HG02852 (cell line): Measurements from ENCODE around the gene PKN3.
A peak's percentile ranks its signal among the peaks of the same experiment; 100 is the strongest.

Source experiments
- ATAC-seq: cut with Tn5 transposase; IDR thresholded peaks from one replicate; pipeline ENCODE4 v1.9.1; 2021; ENCODE audit warnings: mild to moderate bottlenecking, moderate library complexity; ENCODE audit not compliant: unreplicated experiment

The PKN3 gene

GRCh38 chr9:128715436-128715750, 13.1 kb downstream of the PKN3 start:
- ATAC-seq = no peak

DNA sequence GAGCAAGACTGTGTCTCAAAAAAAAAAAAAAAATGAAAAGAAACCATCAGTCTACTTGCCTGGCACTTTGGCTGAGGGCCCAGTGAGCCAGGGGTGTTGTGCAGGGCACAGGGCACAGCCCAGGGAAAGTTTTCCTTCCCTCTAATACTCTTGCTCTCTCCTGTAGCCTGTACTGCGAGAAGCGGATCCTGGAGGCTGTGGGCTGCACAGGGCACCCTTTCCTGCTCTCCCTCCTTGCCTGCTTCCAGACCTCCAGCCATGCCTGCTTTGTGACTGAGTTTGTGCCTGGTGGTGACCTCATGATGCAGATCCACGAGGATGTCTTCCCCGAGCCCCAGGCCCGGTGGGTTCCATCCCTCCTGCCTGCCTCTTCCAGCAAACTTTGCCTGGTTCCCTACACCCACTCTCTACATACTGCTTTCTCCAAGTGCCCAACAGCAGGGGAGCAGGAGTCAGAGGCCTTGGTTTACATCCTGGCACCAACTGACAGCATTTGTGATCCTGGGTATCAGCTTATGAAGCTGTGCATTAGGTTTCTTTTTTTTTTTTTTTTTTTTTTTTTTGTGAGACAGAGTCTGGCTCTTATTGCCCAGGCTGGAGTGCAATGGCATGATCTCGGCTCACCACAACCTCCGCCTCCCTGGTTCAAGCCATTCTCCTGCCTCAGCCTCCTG, 14.4 kb downstream of the PKN3 start:
- ATAC-seq = no peak

DNA sequence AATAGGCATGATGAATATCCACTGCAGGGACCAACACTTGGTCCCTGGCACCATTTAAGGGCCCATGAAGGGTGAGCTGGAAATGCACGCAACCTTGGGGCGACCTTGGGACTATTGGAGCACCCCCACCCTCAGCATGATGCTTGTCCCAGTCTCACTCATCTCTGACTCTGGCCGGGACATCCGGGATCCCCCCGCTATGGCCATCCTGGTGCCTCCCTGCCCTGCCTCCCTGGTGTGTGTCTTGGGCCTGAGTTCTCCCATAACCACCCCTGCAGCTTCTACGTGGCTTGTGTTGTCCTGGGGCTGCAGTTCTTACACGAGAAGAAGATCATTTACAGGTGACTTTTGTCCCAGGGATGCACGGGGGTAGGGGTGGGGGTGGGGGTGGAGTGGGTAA, 15.7 kb downstream of the PKN3 start:
- ATAC-seq = no peak

DNA sequence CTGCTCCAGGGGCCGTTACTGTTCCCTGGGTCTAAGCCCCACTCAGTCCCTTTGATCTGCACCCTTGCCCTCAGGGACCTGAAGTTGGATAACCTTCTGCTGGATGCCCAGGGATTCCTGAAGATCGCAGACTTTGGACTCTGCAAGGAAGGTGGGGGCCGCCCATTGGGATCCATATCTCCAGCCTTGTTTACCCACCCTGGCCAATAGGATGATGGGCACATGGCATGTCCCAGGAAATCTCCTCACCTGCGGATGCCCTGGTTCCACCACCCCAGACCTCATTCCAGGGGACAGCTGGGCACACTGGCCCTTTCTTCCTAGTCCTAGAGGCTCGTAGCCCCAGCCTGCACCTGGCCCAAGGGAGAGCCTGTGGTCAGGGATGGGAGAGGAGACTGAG, 16.2 kb downstream of the PKN3 start:
- ATAC-seq = no peak

DNA sequence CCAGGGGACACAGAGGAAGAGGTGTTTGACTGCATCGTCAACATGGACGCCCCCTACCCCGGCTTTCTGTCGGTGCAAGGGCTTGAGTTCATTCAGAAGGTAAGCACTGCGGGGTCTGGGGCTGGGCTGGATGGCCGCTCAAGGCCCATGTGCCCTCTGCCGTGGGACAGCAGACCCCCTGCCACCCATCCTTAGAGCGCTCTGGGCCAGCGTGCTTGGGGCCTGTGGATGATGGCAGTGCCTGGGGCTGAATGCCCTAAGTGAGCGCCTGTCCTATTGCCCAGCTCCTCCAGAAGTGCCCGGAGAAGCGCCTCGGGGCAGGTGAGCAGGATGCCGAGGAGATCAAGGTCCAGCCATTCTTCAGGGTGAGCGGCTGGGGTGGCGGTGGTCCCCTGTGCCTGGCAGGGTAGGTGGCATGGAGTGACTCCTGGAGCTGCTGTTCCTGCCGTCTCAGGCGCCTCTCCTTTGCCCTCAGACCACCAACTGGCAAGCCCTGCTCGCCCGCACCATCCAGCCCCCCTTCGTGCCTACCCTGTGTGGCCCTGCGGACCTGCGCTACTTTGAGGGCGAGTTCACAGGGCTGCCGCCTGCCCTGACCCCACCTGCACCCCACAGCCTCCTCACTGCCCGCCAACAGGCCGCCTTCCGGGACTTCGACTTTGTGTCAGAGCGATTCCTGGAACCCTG, 17.8 kb downstream of the PKN3 start:
- ATAC-seq = no peak

- ATAC-seq = no peak
Measured at GRCh38 chr9:128720841-128721486, 18.7 kb downstream of the PKN3 start.

GRCh38 chr9:128721487-128722010, 19.2 kb downstream of the PKN3 start:
- ATAC-seq = no peak

GRCh38 chr9:128722380-128723351, 20.4 kb downstream of the PKN3 start:
- no peak for ATAC-seq

DNA sequence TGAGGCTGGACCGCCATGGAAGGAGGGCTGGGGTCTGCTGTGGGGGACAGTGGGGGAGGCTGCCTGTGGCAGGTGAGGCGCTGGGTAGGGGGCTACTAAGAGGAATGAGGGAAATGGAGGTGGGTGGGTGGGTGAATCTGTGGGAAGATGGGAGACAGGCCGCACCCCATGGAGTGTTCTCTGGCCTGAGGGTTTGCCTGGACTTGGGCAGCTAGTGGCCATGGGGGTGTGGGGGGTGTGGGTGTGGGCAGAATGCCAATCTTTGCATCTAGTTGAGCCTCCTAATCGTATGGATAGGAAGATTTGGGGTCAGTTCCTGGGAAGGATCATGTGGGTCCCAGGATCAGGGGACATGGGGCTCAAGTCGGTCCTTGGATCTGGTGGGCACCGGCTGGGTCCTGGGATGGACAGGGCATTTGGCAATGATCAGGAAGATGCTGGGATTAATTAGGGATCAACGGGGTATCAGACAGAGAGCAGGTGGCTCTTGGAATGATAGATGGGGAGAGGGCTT, 21.1 kb downstream of the PKN3 start:
- no peak for ATAC-seq

DNA sequence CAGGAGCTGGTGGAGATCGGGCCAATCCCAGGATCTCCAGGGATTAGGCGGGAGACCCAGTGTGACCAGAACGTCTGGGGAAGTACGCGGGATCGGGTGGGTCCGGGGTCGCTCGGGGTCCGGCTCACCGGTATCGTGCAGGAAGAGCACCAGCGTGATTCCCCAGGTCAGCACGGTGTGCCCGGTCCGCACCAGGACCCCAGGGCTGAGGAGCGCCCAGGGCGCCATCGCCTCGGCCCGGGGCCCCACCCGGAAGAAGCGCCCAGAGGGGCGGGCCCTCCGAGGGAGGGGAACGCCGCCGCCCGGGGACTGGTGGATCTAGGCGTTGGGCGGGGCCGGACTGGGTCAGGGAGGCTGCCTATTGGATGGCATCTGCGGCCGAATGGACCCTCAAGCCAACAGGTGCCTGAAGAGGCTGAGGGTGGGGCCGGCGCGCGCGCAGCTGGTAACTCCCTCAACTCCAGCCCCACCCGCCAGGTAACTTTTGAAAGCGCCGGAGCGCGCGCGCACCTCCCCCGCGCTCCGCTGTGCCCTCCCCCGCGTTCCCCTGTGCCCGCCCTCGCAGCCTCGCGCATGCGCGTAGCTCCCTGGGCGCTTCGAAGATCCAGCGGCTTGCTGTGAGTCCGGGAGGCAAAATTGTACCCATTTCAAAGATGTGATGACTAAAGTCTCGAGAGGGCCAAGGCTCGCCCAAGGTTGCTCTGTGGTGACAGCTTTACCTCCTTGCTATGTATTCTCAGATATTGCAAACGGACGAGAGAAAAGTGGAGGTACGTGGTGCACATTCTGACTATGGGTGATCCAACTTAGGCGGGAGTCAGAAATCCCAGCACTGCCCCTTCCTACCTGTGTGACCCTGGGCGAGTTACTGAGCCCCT, 21.8 kb downstream of the PKN3 start, which contains the start of gene ZDHHC12:
ZDHHC12 (minus strand) TSS at position 262 of the 878 bp plus-strand sequence; CDS start at position 228, 34 bp downstream.
- peak; percentile 93 for ATAC-seq

DNA sequence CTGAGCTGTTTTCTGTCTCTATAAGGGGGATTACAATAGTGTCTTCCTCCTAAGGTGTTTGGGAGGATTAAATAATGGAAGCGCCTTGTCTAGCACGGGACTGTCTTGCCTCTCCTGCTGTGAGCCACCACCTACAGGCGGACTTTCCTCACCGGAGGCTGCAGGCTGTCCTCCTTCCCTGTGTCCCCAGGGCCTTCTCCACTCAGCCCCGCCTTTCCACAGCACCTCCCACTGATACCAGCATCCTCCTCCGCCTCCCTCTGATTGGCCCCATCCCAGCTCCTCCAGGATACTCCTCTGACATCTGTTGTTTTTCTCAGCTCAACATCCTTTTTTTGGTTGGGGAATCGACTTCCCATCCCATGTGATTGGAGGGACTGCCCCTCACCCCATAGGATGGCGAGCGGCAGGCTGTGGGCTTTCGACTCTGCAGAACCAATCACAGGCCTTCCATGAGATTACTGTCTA, 22.5 kb downstream of the PKN3 start:
- no peak for ATAC-seq

DNA sequence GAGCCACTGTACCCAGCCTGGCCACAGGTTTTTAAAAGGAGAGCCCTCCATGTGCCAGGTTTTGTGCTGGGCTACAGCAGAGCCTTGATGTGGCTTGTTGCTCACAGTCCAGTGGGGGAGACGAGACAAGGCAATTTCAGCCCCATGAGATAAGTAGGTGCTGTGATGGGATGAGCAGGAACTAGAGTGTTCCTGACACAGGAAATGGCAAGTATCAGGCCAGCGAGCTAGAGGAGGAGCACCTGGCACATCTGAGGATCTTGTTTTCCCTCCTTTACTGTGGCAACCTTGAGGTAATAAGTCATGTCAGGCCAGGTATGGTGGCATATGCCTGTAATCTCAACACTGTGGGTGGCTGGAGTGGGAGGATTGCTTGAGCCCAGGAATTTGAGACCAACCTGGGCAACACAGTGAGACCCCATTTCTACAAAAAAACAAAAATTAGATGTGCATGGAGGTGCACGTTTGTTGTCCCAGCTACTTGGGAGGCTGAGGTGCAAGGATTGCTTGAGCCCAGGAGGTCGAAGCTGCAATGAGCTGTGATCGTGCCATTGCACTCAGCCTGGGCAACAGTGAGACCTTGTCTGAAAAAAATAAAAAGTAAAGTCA, 25.4 kb downstream of the PKN3 start:
- no peak for ATAC-seq

- no peak for ATAC-seq
Measured at GRCh38 chr9:128728298-128728697, 26.0 kb downstream of the PKN3 start.

- no peak for ATAC-seq
Measured at GRCh38 chr9:128729302-128729701, 27.0 kb downstream of the PKN3 start.

- ATAC-seq = no peak
Measured at GRCh38 chr9:128729766-128730517, 27.6 kb downstream of the PKN3 start.

DNA sequence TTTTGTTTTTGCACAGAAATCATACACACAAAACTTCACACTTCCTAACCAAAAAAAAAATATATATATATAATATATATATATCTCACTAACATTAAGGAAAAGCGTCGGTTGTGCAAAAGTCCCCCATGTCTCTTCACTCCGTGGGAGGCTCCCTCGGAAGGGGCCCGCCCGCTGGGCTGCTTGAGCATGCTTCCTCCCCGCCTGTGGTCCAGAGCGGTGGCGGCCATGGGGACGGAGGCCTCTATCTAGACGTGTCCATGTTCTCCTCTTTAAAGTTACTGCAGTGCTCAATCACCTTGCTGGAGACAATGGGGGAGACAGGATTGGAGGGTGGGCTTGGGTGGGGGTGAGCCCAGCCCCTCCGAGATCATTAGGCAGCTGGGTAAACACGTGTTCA, 28.8 kb downstream of the PKN3 start:
- ATAC-seq = no peak

- ATAC-seq = no peak
Measured at GRCh38 chr9:128731691-128732090, 29.4 kb downstream of the PKN3 start.

DNA sequence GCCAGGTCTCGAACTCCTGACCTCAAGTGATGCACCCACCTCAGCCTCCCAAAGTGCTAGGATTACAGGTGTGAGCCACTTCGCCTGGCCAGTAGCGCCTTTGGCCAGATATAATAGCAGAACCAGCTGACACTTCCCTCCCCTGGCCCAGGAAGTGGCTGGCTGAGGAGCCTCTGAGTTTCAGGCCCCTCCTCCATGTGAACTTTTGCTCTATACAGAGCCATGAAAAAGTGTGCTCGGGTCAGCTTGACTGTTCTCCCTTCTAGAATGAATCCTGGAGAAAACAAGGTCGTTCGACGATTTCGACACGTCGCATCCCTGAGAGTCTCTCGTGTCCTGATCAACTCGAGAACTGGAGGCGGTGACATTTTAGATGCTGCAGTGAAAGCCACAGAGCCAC, 30.3 kb downstream of the PKN3 start:
- no peak for ATAC-seq
